OCI-LY3 (cell line): ENCODE data around the gene C22orf39.

Experiments used
- EZH2phosphoT487 ChIP-seq: fragments of 200-600 bp; shearing (Covaris generic); IDR thresholded peaks from 2 replicates; pipeline ENCODE4 v1.6.1; 2018; ENCODE audit warnings: antibody characterized with exemption, mixed run types, low read depth
- TF ChIP-seq, protein P1 (sequence below): fragments of 200-600, 300-600 bp; sonication (generic); IDR thresholded peaks from 2 replicates; pipeline ENCODE4 v1.5.1; 2014; ENCODE audit warnings: antibody characterized with exemption, low read length, low read depth

DNA sequence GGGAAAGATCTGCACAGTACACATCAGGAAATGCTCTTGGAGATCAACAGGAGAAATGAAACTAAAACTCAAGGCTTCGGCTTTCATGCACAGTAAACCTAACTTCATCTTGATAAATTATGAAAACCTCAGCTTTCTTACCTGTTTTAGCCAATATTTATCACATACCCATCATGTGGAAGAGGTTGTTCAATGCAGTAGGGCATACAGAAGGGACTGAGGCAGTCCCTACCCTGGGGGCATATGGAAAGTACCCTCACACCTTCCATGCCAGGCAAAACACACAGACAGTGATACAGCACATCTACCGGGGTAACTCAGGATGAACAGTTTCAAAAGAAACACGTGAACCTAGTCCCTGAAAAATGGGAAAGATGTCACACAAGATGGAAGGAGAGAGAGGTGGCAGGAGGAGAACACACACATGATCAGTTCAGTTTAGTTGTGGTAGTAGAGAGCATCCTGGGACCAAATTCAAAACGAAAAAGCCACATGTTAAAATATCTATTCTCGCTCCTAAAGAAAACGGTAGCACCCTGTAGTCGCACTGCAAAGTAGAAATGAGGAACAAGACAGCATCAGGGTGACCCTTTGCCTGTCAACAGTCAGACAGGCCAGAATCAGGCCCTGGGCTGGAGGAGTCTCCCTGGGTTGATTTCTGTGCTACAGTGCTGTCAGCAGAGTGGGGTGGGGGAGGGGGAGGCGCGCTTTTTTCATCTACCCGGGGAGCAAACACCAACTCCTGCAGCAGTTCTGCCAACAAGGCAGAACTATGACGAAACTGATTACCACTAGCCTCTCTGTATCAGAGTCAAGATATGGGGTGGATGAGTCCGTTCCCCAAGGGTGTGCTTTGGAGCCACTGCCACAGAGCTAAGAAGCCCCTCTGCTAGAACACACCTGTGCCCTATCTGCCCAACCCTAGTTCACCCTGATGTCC is 17.3 kb downstream of the C22orf39 start:
- TF ChIP-seq, protein P1, sequence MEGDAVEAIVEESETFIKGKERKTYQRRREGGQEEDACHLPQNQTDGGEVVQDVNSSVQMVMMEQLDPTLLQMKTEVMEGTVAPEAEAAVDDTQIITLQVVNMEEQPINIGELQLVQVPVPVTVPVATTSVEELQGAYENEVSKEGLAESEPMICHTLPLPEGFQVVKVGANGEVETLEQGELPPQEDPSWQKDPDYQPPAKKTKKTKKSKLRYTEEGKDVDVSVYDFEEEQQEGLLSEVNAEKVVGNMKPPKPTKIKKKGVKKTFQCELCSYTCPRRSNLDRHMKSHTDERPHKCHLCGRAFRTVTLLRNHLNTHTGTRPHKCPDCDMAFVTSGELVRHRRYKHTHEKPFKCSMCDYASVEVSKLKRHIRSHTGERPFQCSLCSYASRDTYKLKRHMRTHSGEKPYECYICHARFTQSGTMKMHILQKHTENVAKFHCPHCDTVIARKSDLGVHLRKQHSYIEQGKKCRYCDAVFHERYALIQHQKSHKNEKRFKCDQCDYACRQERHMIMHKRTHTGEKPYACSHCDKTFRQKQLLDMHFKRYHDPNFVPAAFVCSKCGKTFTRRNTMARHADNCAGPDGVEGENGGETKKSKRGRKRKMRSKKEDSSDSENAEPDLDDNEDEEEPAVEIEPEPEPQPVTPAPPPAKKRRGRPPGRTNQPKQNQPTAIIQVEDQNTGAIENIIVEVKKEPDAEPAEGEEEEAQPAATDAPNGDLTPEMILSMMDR: no peak
- no peak for TF ChIP-seq EZH2phosphoT487
